Activated CD4-positive, alpha-beta T cell treated with anti-CD3 and anti-CD28 coated beads, Interleukin-2, amount 10 ng/mL, durations not matched to agents 7 days and 5 days (primary cell): Measurements from ENCODE around the gene BRD3. TPM values are rescaled to one million over a fixed set of nuclear protein-coding genes. Genes with fewer than 3 reads are reported as not detected.

Source experiments
- CTCF ChIA-PET: fragments of 350-600 bp; sonication (Branson Sonifier 250); formaldehyde crosslinking; loops from one replicate; lab custom pipeline; 2021; ENCODE audit warnings: antibody characterized with exemption; lab: Charles Lee
- POLR2A ChIA-PET: fragments of 350-600 bp; sonication (Branson Sonifier 250); formaldehyde crosslinking; loops from one replicate; lab custom pipeline; 2021; ENCODE audit warnings: antibody characterized with exemption; lab: Charles Lee
- DNase-seq: peaks from one replicate; pipeline ENCODE4 v3.0.0-alpha.2; 2020
- H3K27ac Mint-ChIP-seq: one replicate; pipeline ENCODE4 v1.8.0; 2021; ENCODE audit warnings: mild to moderate bottlenecking, moderate library complexity, mixed read lengths
- H3K27me3 Mint-ChIP-seq: one replicate; pipeline ENCODE4 v1.8.0; 2021; ENCODE audit warnings: mixed read lengths
- H3K36me3 Mint-ChIP-seq: one replicate; pipeline ENCODE4 v1.8.0; 2021; ENCODE audit warnings: low read depth, mixed read lengths
- H3K4me1 Mint-ChIP-seq: one replicate; pipeline ENCODE4 v1.8.0; 2021; ENCODE audit warnings: mixed read lengths
- H3K4me3 Mint-ChIP-seq: one replicate; pipeline ENCODE4 v1.8.0; 2021; ENCODE audit warnings: mild to moderate bottlenecking, moderate library complexity, mixed read lengths
- H3K9me3 Mint-ChIP-seq: one replicate; pipeline ENCODE4 v1.8.0; 2021; ENCODE audit warnings: mixed read lengths
- total RNA-seq, 2 experiments: library from RNA; stranded (reverse); gene quantifications; one replicate each; pipeline ENCODE4 v1.2.3, GENCODE V29; 2021

BRD3 gene
- total RNA-seq, 2 experiments from 2014 or later = 40.1 to 47.4 TPM

- DNase-seq = no peak
- Mint-ChIP-seq H3K27me3 (no peaks in the 10 kb centered on the region), H3K9me3 (no peaks in the 10 kb centered on the region), H3K4me3 (no peak overlapping the region), H3K4me1 (peaks cover 44% of the 10 kb centered on the region), H3K27ac (peak overlapping the region; percentile 46), H3K36me3 (no peaks in the 10 kb centered on the region)
- POLR2A ChIA-PET = no interaction called here
- CTCF ChIA-PET = interaction anchor here (0.7 kb wide), 1 partner anchor 132 kb away, joined by 3 read pairs; no protein-coding TSS in a partner anchor
These were observed 4.0 kb downstream of the BRD3 start for GRCh38 chr9:134063571-134064450.

GRCh38 chr9:134063088-134063570 is 4.7 kb downstream of the BRD3 start:
- Mint-ChIP-seq H3K36me3 (no peaks in the 10 kb centered on the region), H3K4me3 (no peak overlapping the region), H3K4me1 (peaks cover 43% of the 10 kb centered on the region), H3K27me3 (no peaks in the 10 kb centered on the region), H3K27ac (no peak overlapping the region), H3K9me3 (no peaks in the 10 kb centered on the region)
- ChIA-PET POLR2A (no interaction called here), CTCF (interaction anchor here (0.7 kb wide), 1 partner anchor 131 kb away, joined by 3 read pairs; no protein-coding TSS in a partner anchor)
- DNase-seq = no peak

- H3K4me3 Mint-ChIP-seq = no peak overlapping the region
- H3K36me3 Mint-ChIP-seq = no peaks in the 10 kb centered on the region
- no peak for DNase-seq
- POLR2A ChIA-PET = no interaction called here
- CTCF ChIA-PET = no interaction called here
- peaks cover 43% of the 10 kb centered on the region for H3K4me1 Mint-ChIP-seq
- no peaks in the 10 kb centered on the region for H3K27me3 Mint-ChIP-seq
- H3K9me3 Mint-ChIP-seq = no peaks in the 10 kb centered on the region
- H3K27ac Mint-ChIP-seq = no peak overlapping the region
These were observed 5.3 kb downstream of the BRD3 start for GRCh38 chr9:134062461-134063087.

GRCh38 chr9:134061688-134062371 is 6.0 kb downstream of the BRD3 start:
- H3K27ac Mint-ChIP-seq = no peak overlapping the region
- H3K4me1 Mint-ChIP-seq = peaks cover 44% of the 10 kb centered on the region
- H3K4me3 Mint-ChIP-seq = no peak overlapping the region
- no peaks in the 10 kb centered on the region for H3K27me3 Mint-ChIP-seq
- H3K36me3 Mint-ChIP-seq = no peaks in the 10 kb centered on the region
- POLR2A ChIA-PET = no interaction called here
- CTCF ChIA-PET = interaction anchor here (1.0 kb wide), 1 partner anchor 16 kb away, joined by 4 read pairs; no protein-coding TSS in a partner anchor
- no peak for DNase-seq
- H3K9me3 Mint-ChIP-seq = no peaks in the 10 kb centered on the region

GRCh38 chr9:134061019-134061687 is 6.7 kb downstream of the BRD3 start:
- peaks cover 44% of the 10 kb centered on the region for H3K4me1 Mint-ChIP-seq
- CTCF ChIA-PET = interaction anchor here (1.0 kb wide), 1 partner anchor 16 kb away, joined by 4 read pairs; no protein-coding TSS in a partner anchor
- DNase-seq = no peak
- H3K27ac Mint-ChIP-seq = no peak overlapping the region
- H3K27me3 Mint-ChIP-seq = no peaks in the 10 kb centered on the region
- H3K4me3 Mint-ChIP-seq = no peak overlapping the region
- no peaks in the 10 kb centered on the region for H3K36me3 Mint-ChIP-seq
- POLR2A ChIA-PET = no interaction called here
- no peaks in the 10 kb centered on the region for H3K9me3 Mint-ChIP-seq

- Mint-ChIP-seq H3K4me3 (no peak overlapping the region), H3K4me1 (peaks cover 38% of the 10 kb centered on the region), H3K27me3 (no peaks in the 10 kb centered on the region), H3K36me3 (no peaks in the 10 kb centered on the region), H3K27ac (peak overlapping the region; percentile 57), H3K9me3 (no peaks in the 10 kb centered on the region)
- CTCF ChIA-PET = no interaction called here
- no peak for DNase-seq
- POLR2A ChIA-PET = no interaction called here
These were observed 7.3 kb downstream of the BRD3 start for GRCh38 chr9:134060546-134060945.

- Mint-ChIP-seq H3K4me3 (no peak overlapping the region), H3K27me3 (no peaks in the 10 kb centered on the region), H3K4me1 (peaks cover 31% of the 10 kb centered on the region), H3K36me3 (no peaks in the 10 kb centered on the region), H3K27ac (no peak overlapping the region), H3K9me3 (no peaks in the 10 kb centered on the region)
- peak; percentile 19 for DNase-seq
- ChIA-PET CTCF (no interaction called here), POLR2A (no interaction called here)
These were observed 8.0 kb downstream of the BRD3 start for GRCh38 chr9:134059661-134060395.

- peaks cover 27% of the 10 kb centered on the region for H3K4me1 Mint-ChIP-seq
- POLR2A ChIA-PET = no interaction called here
- no peaks in the 10 kb centered on the region for H3K27me3 Mint-ChIP-seq
- no peak for DNase-seq
- no peaks in the 10 kb centered on the region for H3K36me3 Mint-ChIP-seq
- CTCF ChIA-PET = no interaction called here
- H3K27ac Mint-ChIP-seq = no peak overlapping the region
- H3K9me3 Mint-ChIP-seq = no peaks in the 10 kb centered on the region
- no peak overlapping the region for H3K4me3 Mint-ChIP-seq
These were observed 8.6 kb downstream of the BRD3 start for GRCh38 chr9:134059188-134059641.

- Mint-ChIP-seq H3K4me1 (peaks cover 27% of the 10 kb centered on the region), H3K27ac (no peak overlapping the region), H3K36me3 (no peaks in the 10 kb centered on the region), H3K9me3 (no peaks in the 10 kb centered on the region), H3K4me3 (no peak overlapping the region), H3K27me3 (no peaks in the 10 kb centered on the region)
- CTCF ChIA-PET = no interaction called here
- no peak for DNase-seq
- POLR2A ChIA-PET = no interaction called here
These were observed 9.1 kb downstream of the BRD3 start for GRCh38 chr9:134058716-134059115.

- no peak for DNase-seq
- no peak overlapping the region for H3K4me3 Mint-ChIP-seq
- H3K27me3 Mint-ChIP-seq = no peaks in the 10 kb centered on the region
- peaks cover 23% of the 10 kb centered on the region for H3K4me1 Mint-ChIP-seq
- H3K36me3 Mint-ChIP-seq = peaks cover under 1% of the 10 kb centered on the region
- CTCF ChIA-PET = no interaction called here
- POLR2A ChIA-PET = no interaction called here
- no peaks in the 10 kb centered on the region for H3K9me3 Mint-ChIP-seq
- H3K27ac Mint-ChIP-seq = no peak overlapping the region
These were observed 9.8 kb downstream of the BRD3 start for GRCh38 chr9:134057751-134058701.

- ChIA-PET CTCF (no interaction called here), POLR2A (no interaction called here)
- Mint-ChIP-seq H3K36me3 (peaks cover 2% of the 10 kb centered on the region), H3K4me1 (peaks cover 20% of the 10 kb centered on the region), H3K4me3 (no peak overlapping the region), H3K27me3 (no peaks in the 10 kb centered on the region), H3K9me3 (no peaks in the 10 kb centered on the region), H3K27ac (no peak overlapping the region)
- no peak for DNase-seq
These were observed 10.5 kb downstream of the BRD3 start for GRCh38 chr9:134057307-134057657.
